AG09319 (cell line): ENCODE measurements around the gene VEZT.

Experiments
- DNase-seq: peaks from one replicate; pipeline ENCODE4 v3.0.0-alpha.2; 2010; ENCODE audit warnings: low read depth; ENCODE audit errors: extremely low read depth
- CTCF ChIP-seq: IDR thresholded peaks from 2 replicates; pipeline ENCODE4 v1.5.1; 2011; ENCODE audit warnings: low read depth, mild to moderate bottlenecking, inconsistent platforms, low read length, moderate library complexity

VEZT gene

GRCh38 chr12:95205685-95206084 lies 11.9 kb upstream of the VEZT start:
- no peak for DNase-seq
- TF ChIP-seq CTCF: no peak

GRCh38 chr12:95206916-95207315 lies 10.7 kb upstream of the VEZT start:
- no peak for DNase-seq
- TF ChIP-seq CTCF: no peak

GRCh38 chr12:95207407-95207806 lies 10.2 kb upstream of the VEZT start:
- no peak for TF ChIP-seq CTCF
- DNase-seq: no peak

- no peak for DNase-seq
- no peak for TF ChIP-seq CTCF
Measured at GRCh38 chr12:95208678-95209077, 8.9 kb upstream of the VEZT start.

- no peak for DNase-seq
- no peak for TF ChIP-seq CTCF
Measured at GRCh38 chr12:95212586-95212985, 5.0 kb upstream of the VEZT start.

GRCh38 chr12:95213119-95213518 lies 4.5 kb upstream of the VEZT start:
- DNase-seq: no peak
- no peak for TF ChIP-seq CTCF

- no peak for TF ChIP-seq CTCF
- DNase-seq: no peak
Measured at GRCh38 chr12:95213928-95214327, 3.7 kb upstream of the VEZT start.
